ENCODE measurements around the gene MCEE. TPM values are rescaled to one million over a fixed set of nuclear protein-coding genes. Genes with fewer than 3 reads are reported as not detected.

Gene MCEE
- total and polyA plus RNA-seq, 2 of the 4 experiments (the other 2 are of a cell fraction), result 11.1 to 15.0 TPM

DNA sequence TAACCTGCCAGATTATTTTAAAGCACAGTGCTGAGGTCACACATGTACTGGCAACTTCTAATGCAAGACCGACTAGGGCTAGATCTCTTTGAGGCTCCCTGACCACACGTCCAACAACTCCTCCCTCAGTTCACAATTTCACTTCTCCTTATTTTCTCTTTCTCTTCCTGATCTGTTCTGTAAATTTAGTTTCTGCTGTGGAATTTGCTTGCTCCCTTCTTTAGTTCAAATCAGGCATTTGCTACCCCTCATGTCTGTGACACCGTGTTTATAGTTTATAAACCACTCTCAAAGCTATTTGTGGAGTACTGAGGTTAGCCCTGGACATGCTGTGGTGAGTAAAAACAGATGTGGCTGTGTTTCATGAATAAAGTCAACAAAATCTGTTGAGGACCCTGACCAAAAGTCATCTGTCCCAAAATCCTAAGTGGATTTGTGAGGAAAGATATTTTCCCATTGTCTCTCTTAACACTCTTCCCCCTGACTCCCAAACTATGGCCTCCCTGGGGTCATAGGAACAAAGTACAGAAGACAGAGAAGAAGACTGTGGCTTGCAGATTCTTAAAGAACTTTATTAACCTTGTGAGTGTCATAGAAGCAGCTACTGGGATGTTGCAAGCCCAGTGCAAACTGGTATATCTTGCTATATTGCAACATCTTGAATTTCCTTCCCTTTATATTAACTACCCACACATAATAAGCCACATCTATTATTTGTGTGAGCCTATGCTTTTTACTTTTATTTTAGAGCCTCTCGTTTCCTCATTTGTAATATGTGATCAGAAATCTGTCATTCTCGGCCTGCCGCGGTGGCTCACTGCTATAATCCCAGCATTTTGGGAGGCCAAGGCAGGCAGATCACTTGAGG, 65.0 kb downstream of the MCEE start:
- H3K18ac ChIP-seq (ENCODE audit: low read depth, low read length), result peak overlapping the region; percentile 39; the same call in 1 of the 2 replicates
- intact Hi-C loops (cut with micrococcal nuclease), result loop anchor here (5.0 kb wide), 1 partner anchor 88 kb away; the partner anchor contains the start of gene ANKRD53
- CTCF ChIA-PET, result interaction anchor here (0.9 kb wide), 1 partner anchor 117 kb away, joined by 3 read pairs; no protein-coding TSS in a partner anchor

More for the DNA sequence above, 65.0 kb downstream of the MCEE start:
- no peak overlapping the region for H2AFZ ChIP-seq (replicated peaks; ENCODE audit: low read length, poor library complexity)
- TF ChIP-seq NFE2L2 (IDR thresholded peaks at IDR 0.05; ENCODE audit: low read depth, low read length) (no peak), RCOR1 (IDR thresholded peaks at IDR 0.05; ENCODE audit: insufficient replicate concordance, low read length) (no peak), CHD1 (IDR thresholded peaks at IDR 0.05; ENCODE audit: low read depth, low read length) (no peak), CEBPB (IDR thresholded peaks at IDR 0.05; ENCODE audit: low read depth, low read length) (peak; percentile 77), MAFK (IDR thresholded peaks at IDR 0.05; ENCODE audit: low read depth, low read length) (no peak), BHLHE40 (IDR thresholded peaks at IDR 0.05; ENCODE audit: low read depth, low read length) (no peak)
- 0 out of 2 replicates have a peak overlapping the region, but pooled peaks have one; percentile 19 for H3K23ac ChIP-seq (ENCODE audit: low read depth, low read length)
- H2AK5ac ChIP-seq (ENCODE audit: low read depth, low read length), result no peak overlapping the region
- H2BK20ac ChIP-seq (ENCODE audit: low read depth, low read length), result no peak overlapping the region
- WGBS, 2 experiments (ENCODE audit: extremely low coverage in 2 of 2, insufficient read length in 1 of 2), result no CpG with 5 or more reads among the region's 7 CpGs
- H3K4me1 ChIP-seq (ENCODE audit: control insufficient read depth, insufficient read depth, low read length), result peaks cover 13% of the 10 kb centered on the region
- H3K14ac ChIP-seq (replicated peaks; ENCODE audit: low read depth, low read length), result 0 out of 2 replicates have a peak overlapping the region, but pooled peaks have one; percentile 35
- peak overlapping the region; percentile 47; the same call in 1 of the 2 replicates for H3K56ac ChIP-seq (ENCODE audit: extremely low read depth, insufficient read depth, low read length)
- no peak overlapping the region for H3K4me3 ChIP-seq (ENCODE audit: insufficient read depth, low read depth, low read length)
- H2AK9ac ChIP-seq (replicated peaks; ENCODE audit: low read depth, low read length, poor library complexity), result no peak overlapping the region
- H3K27me3 ChIP-seq (ENCODE audit: control insufficient read depth, insufficient read depth, low read length), result peaks cover 10% of the 10 kb centered on the region
- H3K9ac ChIP-seq (ENCODE audit: low read depth, low read length), result peak overlapping the region; percentile 26; the same call in 1 of the 2 replicates
- H3K79me1 ChIP-seq (ENCODE audit: low read depth in 1 of 2, low read length in 2 of 2), result peaks cover 5 to 22% of the 10 kb centered on the region in 2 experiments
- H3K9me1 ChIP-seq (ENCODE audit: insufficient read depth, low read length), result peaks cover 3% of the 10 kb centered on the region; the same call in 1 of the 2 replicates
- POLR2A ChIA-PET (ENCODE audit: unreplicated experiment), result no interaction called here
- no peak overlapping the region for H2BK15ac ChIP-seq (ENCODE audit: low read depth, low read length)
- in situ Hi-C loops (cut with MboI; ENCODE audit: low sequenced_read_pairs) (no loop called here), dilution Hi-C loops (cut with HindIII; ENCODE audit: low sequenced_read_pairs, unreplicated experiment) (no loop called here)
- H3K36me3 ChIP-seq (ENCODE audit: control insufficient read depth, insufficient read depth, low read length), result no peaks in the 10 kb centered on the region
- peak overlapping the region; percentile 19; the same call in 1 of the 2 replicates for H4K91ac ChIP-seq (ENCODE audit: insufficient read depth, low read depth, low read length)
- H4K8ac ChIP-seq (ENCODE audit: low read depth in 2 of 2, low read length in 2 of 2), result peak overlapping the region in 1 of 2 experiments; percentile 56; a peak in 1 of 4 replicates
- no peaks in the 10 kb centered on the region for H4K20me1 ChIP-seq (ENCODE audit: insufficient read depth, low read length)
- no peak for ATAC-seq (ENCODE audit: low read depth)
- peak; percentile 32 for DNase-seq
- H3K27ac ChIP-seq (ENCODE audit: insufficient read depth, low read length), result peak overlapping the region; percentile 93; the same call in 1 of the 2 replicates
- peak overlapping the region; percentile 54; the same call in 1 of the 2 replicates for H2BK120ac ChIP-seq (ENCODE audit: low read depth, low read length)
- H2BK5ac ChIP-seq (ENCODE audit: low read depth, low read length, poor library complexity, severe bottlenecking), result peak overlapping the region; percentile 58
- peak overlapping the region; percentile 49; the same call in 1 of the 2 replicates for H3K4ac ChIP-seq (ENCODE audit: low read depth, low read length)
- BruUV-seq (replicated peaks), result no TSS peak
- H3K4me2 ChIP-seq (ENCODE audit: low read depth, low read length), result peak overlapping the region; percentile 44
- peak overlapping the region; percentile 62; the same call in 1 of the 2 replicates for H4K5ac ChIP-seq (ENCODE audit: low read depth, low read length)
- no peaks in the 10 kb centered on the region for H3K9me3 ChIP-seq (ENCODE audit: control insufficient read depth, insufficient read depth, low read length)

Data from IMR-90 (cell line).